ENCODE measurements around the gene TRRAP. TPM values are rescaled to one million over a fixed set of nuclear protein-coding genes. Genes with fewer than 3 reads are reported as not detected.

Gene TRRAP
- total RNA-seq, 2 experiments from 2014 or later = 44.3 to 48.7 TPM

DNA sequence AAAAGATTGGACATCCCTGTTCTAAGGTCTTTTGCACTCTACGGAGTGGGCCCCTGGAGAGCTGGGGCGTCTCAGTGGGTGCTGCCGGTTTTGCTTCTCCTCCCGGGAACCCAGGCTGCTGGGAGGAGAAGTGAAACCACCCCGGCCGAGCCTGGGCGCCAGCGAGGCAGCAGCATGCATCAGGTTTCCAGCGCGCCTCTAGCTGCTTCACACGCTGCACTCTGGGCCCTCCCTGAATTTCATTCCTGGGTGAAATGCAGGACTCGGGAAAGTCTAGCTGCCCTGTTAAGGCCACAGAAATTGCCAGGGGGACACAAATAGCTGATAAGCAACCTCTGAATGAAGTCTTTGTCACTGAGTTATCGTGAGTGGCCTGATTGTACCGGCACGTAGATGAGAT is 127.4 kb downstream of the TRRAP start:
- ChIA-PET CTCF (interaction anchor here (1.7 kb wide), 1 partner anchor 34 kb away, joined by 4 read pairs; no protein-coding TSS in a partner anchor), POLR2A (no interaction called here)
- intact Hi-C loops (cut with micrococcal nuclease) = no loop called here

DNA sequence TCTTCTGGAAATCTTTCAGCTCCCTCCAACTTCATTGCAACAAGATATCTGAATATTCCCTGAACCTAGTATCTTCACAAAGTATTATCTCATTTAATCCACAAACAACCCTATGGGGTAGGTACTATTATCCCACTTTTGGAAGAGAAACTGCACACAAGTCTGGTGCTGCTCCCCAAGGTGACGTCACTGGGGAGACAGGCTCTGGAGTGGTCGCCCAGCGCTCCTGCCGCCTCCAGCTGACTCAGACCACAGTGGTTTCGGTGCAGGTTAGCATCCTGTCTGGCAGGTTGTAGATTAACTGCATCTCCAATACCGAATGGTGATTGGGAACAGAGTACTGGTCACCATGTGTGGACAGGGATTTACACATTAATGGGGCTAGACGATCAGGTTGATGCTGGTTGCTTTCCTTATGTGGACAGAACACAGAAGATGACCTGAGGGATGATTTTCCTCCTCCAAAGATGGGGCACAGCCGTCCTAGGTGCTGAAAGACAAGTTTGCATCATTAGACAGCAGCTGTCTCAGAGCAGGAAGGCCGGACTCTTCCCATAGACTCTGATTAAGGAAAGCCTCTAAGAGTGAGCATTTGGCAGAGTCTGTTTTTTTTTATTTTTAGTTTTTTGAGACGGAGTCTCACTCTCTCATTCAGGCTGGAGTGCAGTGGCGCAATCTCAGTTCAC is 128.6 kb downstream of the TRRAP start:
- CTCF ChIA-PET = interaction anchor here (1.7 kb wide), 1 partner anchor 33 kb away, joined by 4 read pairs; no protein-coding TSS in a partner anchor

More for the DNA sequence above, 127.4 kb downstream of the TRRAP start:
- Mint-ChIP-seq H3K27me3 (no peaks in the 10 kb centered on the region), H3K4me1 (ENCODE audit: low read depth) (no peaks in the 10 kb centered on the region), H3K4me3 (no peak overlapping the region), H3K36me3 (peaks cover 47% of the 10 kb centered on the region), H3K9me3 (no peaks in the 10 kb centered on the region), H3K27ac (no peak overlapping the region)
- DNase-seq = no peak

DNA sequence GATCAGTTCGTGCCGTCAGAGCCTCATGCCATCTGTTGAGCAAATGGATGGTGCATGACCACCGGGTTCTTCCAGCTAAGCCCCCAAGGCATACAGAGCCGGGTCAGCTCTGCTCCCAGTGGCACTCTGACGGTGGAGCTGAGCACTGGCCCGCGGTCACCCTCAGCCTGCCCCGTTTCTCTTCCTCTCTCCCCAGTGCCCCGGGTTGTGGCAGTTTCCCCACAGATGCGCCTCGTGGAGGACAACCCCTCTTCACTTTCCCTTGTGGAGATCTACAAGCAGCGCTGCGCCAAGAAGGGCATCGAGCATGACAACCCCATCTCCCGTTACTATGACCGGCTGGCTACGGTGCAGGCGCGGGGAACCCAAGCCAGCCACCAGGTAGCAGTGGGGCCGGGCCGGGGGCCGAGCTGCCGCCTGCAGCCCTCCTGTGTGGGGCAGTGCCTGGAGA is 129.9 kb downstream of the TRRAP start:
- POLR2A ChIA-PET = no interaction called here
- intact Hi-C loops (cut with micrococcal nuclease) = no loop called here
- Mint-ChIP-seq H3K9me3 (no peaks in the 10 kb centered on the region), H3K4me1 (ENCODE audit: low read depth) (no peaks in the 10 kb centered on the region), H3K36me3 (peaks cover 55% of the 10 kb centered on the region), H3K27ac (no peak overlapping the region), H3K4me3 (no peak overlapping the region), H3K27me3 (no peaks in the 10 kb centered on the region)
- CTCF ChIA-PET = no interaction called here
- DNase-seq = no peak

More for the DNA sequence above, 128.6 kb downstream of the TRRAP start:
- DNase-seq = no peak
- POLR2A ChIA-PET = interaction anchor here (0.6 kb wide), 1 partner anchor 9 kb away, joined by 3 read pairs; no protein-coding TSS in a partner anchor
- Mint-ChIP-seq H3K36me3 (peaks cover 48% of the 10 kb centered on the region), H3K27ac (no peak overlapping the region), H3K9me3 (no peaks in the 10 kb centered on the region), H3K4me1 (ENCODE audit: low read depth) (no peaks in the 10 kb centered on the region), H3K27me3 (no peaks in the 10 kb centered on the region), H3K4me3 (no peak overlapping the region)
- intact Hi-C loops (cut with micrococcal nuclease) = no loop called here

DNA sequence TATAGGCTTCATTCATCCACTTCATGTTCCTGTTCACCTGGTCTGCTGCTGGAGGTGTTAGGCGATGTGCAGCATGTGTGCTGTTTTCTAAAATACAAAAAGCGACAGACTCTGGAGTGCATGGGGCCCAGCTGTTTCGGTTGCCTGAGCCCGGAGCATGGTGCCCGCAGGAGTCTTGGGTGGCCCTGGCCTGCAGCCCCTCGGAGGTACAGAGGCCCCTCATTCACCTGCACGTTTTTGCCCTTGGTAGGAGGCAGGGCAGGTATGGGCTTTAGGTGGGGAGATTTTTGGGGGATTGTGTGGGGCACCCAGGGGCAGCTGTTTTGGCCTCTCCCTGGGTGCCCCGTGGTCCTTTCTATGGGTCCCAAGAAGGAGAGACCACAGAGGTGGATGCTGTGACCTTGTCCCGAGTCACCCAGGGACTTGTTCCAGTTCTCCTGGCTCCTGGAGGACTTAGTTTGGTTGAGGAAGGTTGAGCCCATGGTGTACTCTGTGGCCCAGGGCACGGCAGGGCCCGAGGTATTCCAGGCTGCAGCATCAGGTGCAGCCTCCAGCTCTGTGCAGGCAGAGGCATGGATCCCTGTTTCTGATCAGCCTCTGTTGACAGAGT is 130.7 kb downstream of the TRRAP start:
- no peaks in the 10 kb centered on the region for H3K27me3 Mint-ChIP-seq
- ChIA-PET POLR2A (no interaction called here), CTCF (no interaction called here)
- H3K36me3 Mint-ChIP-seq = peaks cover 55% of the 10 kb centered on the region
- no peak overlapping the region for H3K27ac Mint-ChIP-seq
- intact Hi-C loops (cut with micrococcal nuclease) = no loop called here
- no peaks in the 10 kb centered on the region for H3K9me3 Mint-ChIP-seq
- H3K4me3 Mint-ChIP-seq = no peak overlapping the region
- no peaks in the 10 kb centered on the region for H3K4me1 Mint-ChIP-seq (ENCODE audit: low read depth)
- DNase-seq = no peak

DNA sequence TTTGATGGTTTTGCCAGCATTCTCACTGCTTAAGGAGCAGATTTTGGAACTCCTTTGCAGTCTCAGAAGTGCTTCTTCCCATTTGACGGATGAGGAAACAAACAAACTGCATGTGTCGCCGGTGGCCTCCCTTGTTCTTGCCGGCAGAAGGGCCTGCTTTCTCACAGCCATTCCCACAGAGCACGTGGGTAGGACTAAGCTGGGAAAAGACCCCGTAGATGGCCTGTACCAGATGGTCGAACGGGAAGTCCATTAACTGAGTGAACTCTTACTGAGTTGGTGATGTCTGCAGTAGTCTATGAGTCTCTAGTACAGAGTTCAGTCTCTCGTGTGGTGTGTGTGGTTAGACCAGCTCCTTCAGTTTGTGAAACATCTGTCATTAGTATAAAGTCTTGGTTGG is 131.9 kb downstream of the TRRAP start:
- intact Hi-C loops (cut with micrococcal nuclease) = no loop called here
- H3K27ac Mint-ChIP-seq = no peak overlapping the region
- H3K9me3 Mint-ChIP-seq = no peaks in the 10 kb centered on the region
- H3K36me3 Mint-ChIP-seq = peaks cover 58% of the 10 kb centered on the region
- ChIA-PET POLR2A (no interaction called here), CTCF (no interaction called here)
- no peak for DNase-seq
- H3K4me3 Mint-ChIP-seq = no peak overlapping the region
- H3K4me1 Mint-ChIP-seq (ENCODE audit: low read depth) = no peaks in the 10 kb centered on the region
- H3K27me3 Mint-ChIP-seq = no peaks in the 10 kb centered on the region

DNA sequence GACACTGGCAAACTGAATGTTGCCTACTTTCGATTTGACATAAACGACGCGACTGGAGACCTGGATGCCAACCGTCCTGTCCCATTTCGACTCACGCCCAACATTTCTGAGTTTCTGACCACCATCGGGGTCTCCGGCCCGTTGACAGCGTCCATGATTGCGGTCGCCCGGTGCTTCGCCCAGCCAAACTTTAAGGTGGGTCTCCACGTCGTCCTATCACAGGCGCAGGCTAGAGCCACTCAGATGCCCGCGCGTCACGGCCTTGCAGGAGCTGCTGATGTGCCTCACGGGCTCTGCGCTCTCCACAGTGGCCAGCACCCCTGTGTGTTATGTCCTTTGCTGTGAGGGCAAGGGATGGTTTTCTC is 133.0 kb downstream of the TRRAP start:
- peaks cover 58% of the 10 kb centered on the region for H3K36me3 Mint-ChIP-seq

DNA sequence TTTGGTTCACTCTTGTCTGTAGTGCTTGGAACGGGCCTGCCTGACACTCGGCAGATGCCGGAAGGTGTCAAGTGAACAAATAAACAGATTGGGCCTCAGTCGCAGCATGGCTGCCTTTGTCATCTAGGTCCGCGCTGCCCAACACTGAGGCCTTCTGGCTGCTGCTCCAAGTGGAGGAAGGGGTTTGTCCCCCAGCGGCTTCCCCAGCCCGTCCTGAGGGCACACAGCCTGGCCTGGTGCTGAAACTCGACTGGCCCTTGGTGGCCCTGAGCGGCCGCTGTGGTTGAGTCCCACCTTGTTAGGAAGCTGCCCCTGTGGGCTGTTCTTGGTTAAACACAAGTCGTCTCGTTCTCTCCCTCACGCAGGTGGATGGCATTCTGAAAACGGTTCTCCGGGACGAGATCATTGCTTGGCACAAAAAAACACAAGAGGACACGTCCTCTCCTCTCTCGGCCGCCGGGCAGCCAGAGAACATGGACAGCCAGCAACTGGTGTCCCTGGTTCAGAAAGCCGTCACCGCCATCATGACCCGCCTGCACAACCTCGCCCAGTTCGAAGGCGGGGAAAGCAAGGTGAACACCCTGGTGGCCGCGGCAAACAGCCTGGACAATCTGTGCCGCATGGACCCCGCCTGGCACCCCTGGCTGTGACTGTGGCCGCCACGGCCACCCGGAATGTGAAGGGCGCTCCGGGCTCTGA is 133.5 kb downstream of the TRRAP start:
- POLR2A ChIA-PET = interaction anchor here (0.5 kb wide), 1 partner anchor 42 kb away, joined by 4 read pairs; no protein-coding TSS in a partner anchor

More for the DNA sequence above, 133.0 kb downstream of the TRRAP start:
- H3K4me3 Mint-ChIP-seq = no peak overlapping the region
- intact Hi-C loops (cut with micrococcal nuclease) = no loop called here
- peaks cover 2% of the 10 kb centered on the region for H3K4me1 Mint-ChIP-seq (ENCODE audit: low read depth)
- ChIA-PET CTCF (no interaction called here), POLR2A (no interaction called here)
- no peak for DNase-seq
- no peaks in the 10 kb centered on the region for H3K9me3 Mint-ChIP-seq
- H3K27me3 Mint-ChIP-seq = no peaks in the 10 kb centered on the region
- H3K27ac Mint-ChIP-seq = no peak overlapping the region

DNA sequence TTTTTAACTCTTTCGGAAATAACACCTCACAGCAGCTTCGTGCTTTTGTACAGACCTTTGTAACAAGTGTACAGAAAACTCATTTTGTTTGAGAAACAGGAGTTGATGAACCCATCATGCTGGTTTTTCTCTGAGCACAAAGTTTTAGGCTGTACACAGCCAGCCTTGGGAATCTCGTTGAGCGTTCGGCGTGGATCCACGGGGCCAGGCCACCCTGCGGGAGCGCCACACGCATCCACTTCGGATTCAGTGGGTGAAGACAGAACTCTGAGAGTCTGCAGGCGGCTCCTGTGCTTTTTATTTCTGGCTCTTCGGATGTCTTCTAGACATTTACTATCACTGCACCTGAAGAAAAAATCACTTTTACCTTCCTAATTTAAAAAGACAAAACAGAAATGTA is 134.4 kb downstream of the TRRAP start:
- POLR2A ChIA-PET = interaction anchor here (0.5 to 0.6 kb wide), 2 partner anchors 8 to 43 kb away, joined by 3 to 4 read pairs; no protein-coding TSS in a partner anchor
- intact Hi-C loops (cut with micrococcal nuclease) = no loop called here
- CTCF ChIA-PET = no interaction called here

More for the DNA sequence above, 133.5 kb downstream of the TRRAP start:
- no peak overlapping the region for H3K27ac Mint-ChIP-seq
- peaks cover 7% of the 10 kb centered on the region for H3K4me1 Mint-ChIP-seq (ENCODE audit: low read depth)
- intact Hi-C loops (cut with micrococcal nuclease) = no loop called here
- CTCF ChIA-PET = no interaction called here
- peaks cover 58% of the 10 kb centered on the region for H3K36me3 Mint-ChIP-seq
- H3K9me3 Mint-ChIP-seq = no peaks in the 10 kb centered on the region
- no peaks in the 10 kb centered on the region for H3K27me3 Mint-ChIP-seq
- DNase-seq = no peak
- H3K4me3 Mint-ChIP-seq = no peak overlapping the region

DNA sequence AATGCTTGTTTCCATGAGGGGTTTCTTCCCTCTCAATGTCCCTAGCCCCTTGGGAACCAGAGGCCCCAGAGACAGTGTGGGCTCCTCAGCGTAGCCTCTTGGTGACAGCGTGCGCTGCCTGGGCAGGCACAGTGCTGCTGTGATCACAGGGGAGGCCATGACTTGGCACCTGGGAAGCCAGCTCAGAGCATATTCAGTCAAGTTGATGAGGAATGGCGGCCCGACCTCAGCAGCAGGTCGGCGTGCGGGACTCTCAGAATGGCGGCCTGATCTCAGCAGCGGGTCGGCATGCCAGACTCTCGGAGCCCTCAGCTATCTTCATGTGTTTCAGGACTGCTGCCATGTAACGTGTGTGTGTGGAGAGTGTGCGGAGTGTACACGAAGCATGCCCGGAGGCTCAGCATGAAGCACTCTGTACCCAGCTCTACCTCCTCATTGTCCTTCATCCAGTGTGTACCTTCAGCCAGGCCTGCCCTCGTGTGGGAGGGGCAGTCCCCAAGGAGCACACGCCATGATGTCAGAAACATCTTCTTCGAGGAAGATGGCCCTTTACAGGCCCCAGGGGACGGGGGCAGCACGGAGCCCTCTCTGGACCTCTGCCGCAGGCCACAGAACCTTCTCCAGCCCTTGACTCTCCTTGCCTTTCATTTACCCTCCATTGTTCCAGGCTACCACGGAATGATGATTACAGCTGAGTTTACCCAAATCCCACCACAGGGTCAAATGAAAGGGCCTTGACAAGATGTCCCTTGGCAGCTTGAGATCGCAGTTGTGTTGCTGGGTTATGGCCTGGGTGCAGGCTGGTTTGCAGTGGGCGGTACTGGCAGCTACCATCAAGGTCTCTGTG is 135.2 kb downstream of the TRRAP start:
- H3K36me3 Mint-ChIP-seq = peaks cover 53% of the 10 kb centered on the region
- CTCF ChIA-PET = interaction anchor here (1.4 kb wide), 1 partner anchor 300 kb away, joined by 7 read pairs; no protein-coding TSS in a partner anchor
- no peak for DNase-seq

More for the DNA sequence above, 134.4 kb downstream of the TRRAP start:
- H3K4me3 Mint-ChIP-seq = no peak overlapping the region
- no peak overlapping the region for H3K27ac Mint-ChIP-seq
- H3K27me3 Mint-ChIP-seq = no peaks in the 10 kb centered on the region
- DNase-seq = no peak
- H3K9me3 Mint-ChIP-seq = no peaks in the 10 kb centered on the region
- H3K36me3 Mint-ChIP-seq = peaks cover 57% of the 10 kb centered on the region
- H3K4me1 Mint-ChIP-seq (ENCODE audit: low read depth) = peaks cover 7% of the 10 kb centered on the region

DNA sequence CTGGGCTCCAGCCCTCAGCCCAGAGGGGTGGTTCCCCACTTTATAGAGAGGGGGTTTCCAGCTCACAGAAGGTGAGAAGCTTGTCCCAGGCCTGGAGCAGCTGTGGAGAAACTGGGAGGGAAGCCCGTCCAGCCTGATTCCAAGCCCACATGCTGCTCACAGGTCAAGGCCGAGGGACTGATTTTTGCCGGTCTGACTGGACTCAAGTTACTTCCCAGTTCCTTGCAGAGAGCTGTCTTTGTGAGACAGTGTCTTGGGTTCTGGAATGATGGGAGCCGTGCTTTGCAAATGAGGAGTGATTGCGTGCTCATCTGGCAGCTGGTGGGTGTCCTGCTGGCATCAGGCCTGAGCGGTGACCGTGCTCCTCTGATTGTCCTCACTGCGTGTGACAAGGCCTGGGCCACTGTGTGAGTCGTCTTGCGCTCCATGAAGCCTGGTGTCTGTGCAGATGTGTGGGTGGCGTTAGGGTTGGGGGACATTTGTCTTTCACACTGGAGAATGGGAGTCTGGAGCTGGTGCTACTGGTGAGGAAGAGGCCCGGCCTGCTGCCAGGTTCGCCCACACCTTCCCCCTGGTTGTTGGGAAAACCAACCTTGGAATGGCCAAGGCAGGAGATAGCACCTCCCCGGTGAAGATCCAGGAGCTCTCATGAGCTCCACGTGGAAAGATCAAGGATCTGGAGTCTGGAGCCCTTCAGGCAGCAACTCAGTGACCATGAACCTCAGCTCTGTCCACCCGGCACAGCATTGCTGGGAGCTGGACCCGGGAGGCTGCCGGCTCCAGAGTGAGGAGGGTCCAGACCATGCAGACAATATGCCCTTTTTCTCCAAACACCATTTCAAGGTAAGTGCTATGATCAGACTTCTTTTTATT is 136.0 kb downstream of the TRRAP start:
- intact Hi-C loops (cut with micrococcal nuclease) = no loop called here
- no peak overlapping the region for H3K27ac Mint-ChIP-seq
- no peaks in the 10 kb centered on the region for H3K27me3 Mint-ChIP-seq
- CTCF ChIA-PET = interaction anchor here (1.4 kb wide), 1 partner anchor 299 kb away, joined by 7 read pairs; no protein-coding TSS in a partner anchor
- peaks cover 7% of the 10 kb centered on the region for H3K4me1 Mint-ChIP-seq (ENCODE audit: low read depth)
- H3K36me3 Mint-ChIP-seq = peaks cover 54% of the 10 kb centered on the region
- POLR2A ChIA-PET = no interaction called here
- H3K4me3 Mint-ChIP-seq = no peak overlapping the region
- no peak for DNase-seq
- H3K9me3 Mint-ChIP-seq = no peaks in the 10 kb centered on the region

More for the DNA sequence above, 135.2 kb downstream of the TRRAP start:
- Mint-ChIP-seq H3K27ac (no peak overlapping the region), H3K4me3 (no peak overlapping the region), H3K9me3 (no peaks in the 10 kb centered on the region), H3K4me1 (ENCODE audit: low read depth) (peaks cover 7% of the 10 kb centered on the region), H3K27me3 (no peaks in the 10 kb centered on the region)
- POLR2A ChIA-PET = no interaction called here
- intact Hi-C loops (cut with micrococcal nuclease) = no loop called here

DNA sequence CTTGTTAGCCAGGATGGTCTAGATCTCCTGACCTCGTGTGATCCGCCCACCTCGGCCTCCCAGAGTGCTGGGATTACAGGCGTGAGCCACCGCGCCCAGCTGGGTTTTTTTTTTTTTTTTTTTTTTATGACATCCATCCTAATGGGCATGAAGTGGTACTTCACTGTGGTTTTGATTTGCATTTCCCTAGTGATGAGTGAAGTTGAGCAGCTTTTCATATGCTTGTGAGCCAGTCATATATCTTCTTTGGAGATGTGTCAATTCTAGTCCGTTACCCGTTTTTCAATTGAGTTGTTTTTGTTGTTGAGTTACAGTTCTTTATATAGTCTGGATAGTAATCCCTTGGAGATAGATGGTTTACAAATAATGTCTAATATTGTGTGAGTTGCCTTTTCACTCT is 137.9 kb downstream of the TRRAP start:
- Mint-ChIP-seq H3K4me1 (ENCODE audit: low read depth) (peaks cover 7% of the 10 kb centered on the region), H3K9me3 (no peaks in the 10 kb centered on the region), H3K4me3 (no peak overlapping the region), H3K27ac (no peak overlapping the region), H3K36me3 (peaks cover 56% of the 10 kb centered on the region), H3K27me3 (no peaks in the 10 kb centered on the region)
- DNase-seq = peak; percentile 9
- intact Hi-C loops (cut with micrococcal nuclease) = no loop called here
- ChIA-PET CTCF (no interaction called here), POLR2A (interaction anchor here (1.0 kb wide), 1 partner anchor 10 kb away, joined by 3 read pairs; no protein-coding TSS in a partner anchor)
